Endometrium (tissue), 2 donors: ENCODE results near the gene LIMCH1.
"Not testable (repeated sequence)": the region's sequence is repeated elsewhere in the genome, so short reads cannot be mapped to it uniquely, and the experiment has no call there.

Experiments used
- FAIRE-seq: peaks from 2 replicates; lab custom pipeline; 2012; peaks lifted over from hg19 to GRCh38; lab: Jason Lieb, UNC
- donor health status: control.
- donor health status: control.

LIMCH1 gene

GRCh38 chr4:41645728-41646390 lies 107.9 kb downstream of the LIMCH1 start:
- FAIRE-seq = no peak

DNA sequence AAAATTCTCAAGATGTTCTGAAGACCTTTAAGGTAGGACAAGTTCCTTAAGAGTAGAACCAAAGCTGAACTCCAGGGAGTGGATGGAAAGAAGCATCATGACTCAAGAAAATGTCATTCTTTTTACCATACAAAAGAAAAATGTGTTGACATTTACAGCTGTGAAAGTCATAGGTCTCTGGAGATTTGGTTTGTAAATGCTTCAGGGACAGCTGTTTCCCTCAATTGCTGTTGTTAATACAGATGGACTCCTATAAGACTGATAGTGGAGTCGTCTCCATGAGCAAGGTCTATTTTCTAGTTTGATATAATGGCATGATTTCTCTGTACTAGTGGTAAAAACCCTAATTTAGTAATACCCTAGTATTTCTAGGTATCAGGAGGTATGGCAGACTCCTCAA lies 108.9 kb downstream of the LIMCH1 start:
- no peak for FAIRE-seq

DNA sequence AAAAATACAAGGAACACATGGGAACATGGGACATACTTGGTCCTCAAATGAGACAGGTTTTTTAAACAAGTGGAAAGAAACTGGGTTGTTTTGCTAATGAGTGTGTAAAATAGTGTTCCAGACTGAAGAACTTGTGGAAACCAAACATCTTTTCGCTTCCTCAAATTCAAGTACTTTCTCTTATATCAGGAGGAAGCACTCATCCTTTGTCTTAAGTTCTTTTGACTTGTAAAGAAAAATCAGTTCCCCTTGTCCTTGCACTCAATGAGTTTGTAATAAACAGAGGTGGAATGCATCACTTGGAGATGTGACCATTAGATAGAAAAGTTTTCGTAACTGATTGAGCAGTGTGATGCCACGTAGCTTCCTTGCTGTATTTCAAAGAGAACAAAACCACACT lies 109.4 kb downstream of the LIMCH1 start:
- no peak for FAIRE-seq

DNA sequence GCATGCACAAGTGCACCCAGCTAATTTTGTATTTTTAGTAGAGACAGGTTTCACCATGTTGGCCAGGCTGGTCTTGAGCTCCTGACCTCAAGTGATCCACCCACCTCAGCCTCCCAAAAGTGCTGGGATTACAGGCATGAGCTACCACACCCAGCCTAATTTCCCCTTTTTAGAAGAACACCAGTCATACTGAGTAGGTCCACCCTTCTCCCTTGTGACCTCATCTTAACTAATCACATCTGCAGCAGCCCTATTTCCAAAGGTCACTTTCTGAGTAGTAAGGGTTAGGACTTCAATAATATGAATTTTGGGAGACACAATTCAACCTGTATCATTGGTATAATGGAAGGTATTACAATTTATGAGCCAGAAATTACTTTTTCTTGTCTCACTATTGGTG lies 113.2 kb downstream of the LIMCH1 start:
- FAIRE-seq = not testable (repeated sequence)

- no peak for FAIRE-seq
Observed at GRCh38 chr4:41652971-41653370, 115.0 kb downstream of the LIMCH1 start.

DNA sequence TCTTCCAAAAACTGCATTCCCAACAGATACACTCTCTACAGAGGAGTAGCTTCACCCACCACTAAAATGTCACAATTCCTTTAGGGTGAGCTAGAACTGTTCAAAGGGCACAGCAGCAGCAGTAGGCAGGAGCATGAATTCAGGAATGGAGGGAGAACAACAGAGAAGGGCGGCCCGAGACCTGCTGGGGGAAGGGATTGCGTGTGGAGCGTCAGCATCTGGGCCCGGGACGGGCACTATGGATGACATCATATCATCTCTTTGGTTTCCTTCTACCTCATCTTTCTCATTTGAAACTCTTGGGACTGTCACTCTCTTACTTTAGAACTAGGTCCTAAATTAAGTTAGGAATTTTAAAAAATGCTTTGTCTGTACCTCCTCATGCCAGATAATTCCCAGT lies 115.6 kb downstream of the LIMCH1 start:
- no peak for FAIRE-seq

DNA sequence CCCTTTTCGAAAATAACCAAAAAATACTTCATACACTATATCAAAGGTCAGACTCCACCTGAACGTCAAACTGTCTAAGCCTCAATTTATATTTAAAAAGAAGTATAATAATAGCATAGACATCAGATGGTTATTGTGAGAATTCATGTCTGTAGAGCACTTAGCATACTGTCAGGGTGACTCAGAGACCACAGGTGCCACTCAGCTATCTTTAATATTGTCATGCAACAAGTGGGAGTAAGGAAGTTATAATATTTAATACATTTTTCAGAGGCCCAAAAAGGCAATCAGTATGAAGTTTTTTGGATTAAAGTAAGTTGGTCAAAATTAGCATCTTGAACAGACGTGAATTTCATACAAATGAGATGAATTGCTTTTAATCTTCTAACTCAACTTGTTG lies 117.2 kb downstream of the LIMCH1 start:
- FAIRE-seq = no peak

DNA sequence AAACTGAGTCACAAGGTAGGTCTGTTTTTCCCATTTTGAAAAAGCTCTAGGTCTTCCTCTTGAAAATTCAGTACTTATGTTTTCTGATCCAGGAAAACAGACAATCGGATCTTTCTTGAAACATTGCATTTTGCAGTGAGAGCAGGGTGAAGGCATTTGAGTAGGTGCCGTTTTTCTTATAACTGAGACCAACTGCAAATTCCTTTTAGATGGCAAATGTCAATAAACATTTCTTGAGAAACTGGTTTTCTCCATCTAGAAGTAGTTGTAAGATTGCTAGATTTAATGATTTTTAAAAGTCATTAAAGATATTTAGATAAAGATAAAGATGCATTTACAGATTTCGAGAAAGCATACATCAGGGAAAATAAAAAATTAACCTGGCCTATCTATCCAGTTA lies 118.1 kb downstream of the LIMCH1 start:
- no peak for FAIRE-seq

DNA sequence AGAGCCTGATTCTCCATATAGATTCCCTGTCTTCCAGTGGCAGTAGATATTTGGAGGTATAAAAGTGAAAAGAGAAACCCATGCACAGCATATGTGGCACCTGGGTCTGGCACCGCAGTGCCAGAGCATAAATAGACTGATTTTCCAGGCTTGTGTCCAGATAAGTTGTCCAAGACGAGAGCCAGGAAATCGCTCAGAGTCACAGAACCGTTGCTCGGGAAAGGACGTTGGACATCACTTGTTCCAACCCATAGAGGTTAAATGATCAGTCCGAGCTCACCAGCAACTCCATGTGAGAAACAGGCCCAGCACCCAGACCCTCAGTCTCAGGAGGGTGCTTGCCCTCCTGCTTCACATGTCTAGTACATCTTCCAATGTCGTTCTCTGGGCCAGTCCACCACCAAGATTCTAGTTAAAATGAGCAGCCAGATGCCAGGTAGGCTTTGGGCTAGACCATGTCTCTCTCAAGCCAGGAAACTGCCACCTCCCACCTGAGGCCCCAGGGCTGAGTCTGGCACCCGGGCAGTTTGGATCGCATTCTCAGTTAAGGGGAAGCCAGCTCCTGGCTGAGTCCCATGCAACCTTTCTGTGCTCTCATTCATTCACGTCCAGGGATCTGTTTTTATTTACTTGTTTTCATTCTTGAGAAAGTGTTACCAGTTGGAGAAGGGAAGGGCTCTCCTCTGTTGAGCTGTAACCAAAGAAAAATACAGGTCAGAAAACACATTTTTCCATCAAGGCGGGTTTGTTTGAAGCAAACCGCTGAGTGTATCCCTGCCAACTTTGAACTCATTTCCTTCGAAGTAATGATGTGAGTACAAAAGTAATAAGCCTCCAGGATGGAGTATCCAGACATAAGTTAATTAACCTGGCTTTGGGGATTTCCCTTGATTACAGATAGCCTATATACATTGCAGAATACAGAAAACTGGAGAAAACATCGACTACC lies 118.9 kb downstream of the LIMCH1 start:
- no peak for FAIRE-seq

DNA sequence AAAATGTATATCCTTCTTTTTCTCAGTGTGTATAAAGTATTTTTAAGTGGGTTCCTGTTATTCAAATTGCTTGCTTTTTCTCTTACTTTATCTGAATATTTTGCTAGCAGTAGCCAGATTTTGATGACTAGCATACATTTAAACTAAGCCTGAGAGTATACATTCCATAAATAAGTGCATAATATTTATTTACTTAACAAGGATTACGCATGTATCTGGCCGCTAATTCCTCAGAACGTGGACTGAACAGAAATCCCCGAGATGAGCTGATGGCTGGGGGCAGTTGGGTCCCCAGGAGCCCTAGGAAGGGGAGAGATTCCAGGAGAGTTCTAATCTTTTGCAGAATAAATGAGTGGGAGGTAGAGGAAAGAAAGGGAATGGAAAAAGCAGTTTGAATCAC lies 119.6 kb downstream of the LIMCH1 start:
- FAIRE-seq = no peak

GRCh38 chr4:41658163-41658562 lies 120.2 kb downstream of the LIMCH1 start:
- no peak for FAIRE-seq

GRCh38 chr4:41660352-41660751 lies 122.4 kb downstream of the LIMCH1 start:
- FAIRE-seq = no peak

DNA sequence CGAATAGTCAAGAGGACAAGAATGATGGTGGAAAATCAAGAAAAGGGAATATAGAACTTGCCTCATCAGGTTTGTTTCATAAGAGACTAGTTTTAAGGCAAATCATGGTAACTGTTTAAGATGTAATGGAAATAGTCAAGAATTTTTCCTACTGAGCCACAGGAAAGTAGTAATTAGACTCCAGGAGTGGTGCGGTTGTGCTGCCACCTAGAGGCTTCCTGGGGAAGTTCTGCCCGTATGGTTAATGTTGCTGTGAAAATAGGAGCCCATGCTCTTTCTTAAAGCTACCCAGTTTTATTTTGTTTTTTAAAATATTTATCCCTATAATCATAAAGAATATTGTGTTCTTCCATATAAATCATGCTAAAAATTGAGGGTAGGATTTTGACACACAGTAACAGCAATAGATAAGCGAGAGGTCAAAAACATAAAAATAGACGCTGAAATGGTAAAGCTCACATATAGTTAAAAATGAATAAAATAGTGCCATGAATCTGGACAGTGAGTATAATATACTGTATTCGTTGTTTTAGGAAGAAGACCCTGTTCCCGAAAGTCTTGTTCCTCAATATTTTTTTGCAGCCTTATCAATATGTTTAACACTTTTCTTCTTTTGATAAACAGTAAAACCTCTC lies 123.6 kb downstream of the LIMCH1 start:
- peak; percentile 92 for FAIRE-seq

- FAIRE-seq = no peak
Observed at GRCh38 chr4:41665636-41666207, 127.8 kb downstream of the LIMCH1 start.

GRCh38 chr4:41668024-41668423 lies 130.1 kb downstream of the LIMCH1 start:
- no peak for FAIRE-seq

DNA sequence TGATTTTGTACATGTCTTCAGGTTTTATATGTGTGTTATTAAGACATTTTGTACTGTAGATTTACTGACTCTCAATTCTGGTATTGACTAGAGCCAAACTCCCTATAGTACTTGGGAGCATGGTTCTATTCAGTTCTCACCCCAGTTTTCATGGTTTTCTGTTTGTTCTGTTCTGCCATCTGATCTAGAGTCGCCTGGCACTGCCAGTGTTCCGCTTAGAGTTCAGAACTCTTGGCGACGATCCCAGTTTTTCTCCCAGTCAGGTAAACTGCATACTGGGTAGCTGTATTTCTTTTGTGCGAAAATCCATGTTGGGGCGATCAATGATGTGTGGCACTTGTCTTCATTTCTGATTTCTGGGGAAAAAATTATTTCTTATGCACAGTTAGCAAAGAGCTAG lies 132.6 kb downstream of the LIMCH1 start:
- no peak for FAIRE-seq

DNA sequence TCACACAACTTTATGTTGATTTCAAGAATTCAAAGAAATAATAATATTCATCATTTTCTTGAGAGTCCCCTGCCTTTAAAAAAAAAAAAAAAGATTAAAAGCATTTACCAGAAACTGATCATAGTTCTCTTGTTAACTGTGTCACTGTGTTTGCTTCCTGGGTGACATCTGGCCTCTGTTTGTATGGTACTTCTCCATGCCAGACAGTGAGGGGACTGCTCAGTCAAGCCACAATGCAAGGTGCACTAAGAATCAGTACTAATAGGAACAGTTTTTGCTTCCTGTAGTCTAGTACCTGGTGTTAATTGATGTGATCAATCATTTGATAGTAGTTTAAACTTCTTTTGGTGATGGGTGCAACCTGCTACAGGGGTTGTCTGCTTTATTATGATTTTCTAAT lies 133.0 kb downstream of the LIMCH1 start:
- no peak for FAIRE-seq

DNA sequence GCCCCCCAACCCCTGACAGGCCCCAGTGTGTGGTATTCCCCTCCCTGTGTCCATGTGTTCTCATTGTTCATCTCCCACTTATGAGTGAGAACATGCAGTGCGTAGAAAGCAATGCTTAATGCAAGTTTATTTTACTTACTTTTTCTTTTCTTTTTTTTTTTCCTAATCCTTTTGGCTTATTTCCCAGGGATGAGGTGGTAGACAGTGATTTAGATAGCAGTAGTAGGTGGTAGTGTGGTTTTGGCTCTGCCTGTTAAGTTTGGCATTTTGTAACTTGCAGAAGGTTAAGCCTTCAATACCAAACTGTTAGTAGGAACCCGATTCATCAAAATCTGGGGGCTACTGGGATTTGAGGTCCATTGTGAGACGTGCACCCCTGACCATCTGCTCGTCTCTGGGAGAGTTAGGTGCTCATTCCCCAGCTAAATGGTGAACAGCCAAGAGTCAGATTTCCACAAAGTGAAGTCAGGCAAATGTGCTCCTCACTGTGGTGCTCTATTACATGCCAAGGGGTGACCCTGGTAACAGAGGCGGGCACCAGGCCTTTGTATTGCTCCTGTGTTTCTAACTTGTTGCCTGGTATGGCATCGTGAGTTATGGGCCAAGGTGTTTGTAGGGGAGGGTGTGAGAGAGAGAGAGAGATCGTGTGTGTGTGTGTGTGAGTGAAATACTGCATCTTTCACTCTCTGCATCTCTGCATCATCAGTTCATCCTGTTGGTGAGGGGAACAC lies 140.3 kb downstream of the LIMCH1 start:
- no peak for FAIRE-seq

- FAIRE-seq = no peak
Observed at GRCh38 chr4:41678951-41679350, 141.0 kb downstream of the LIMCH1 start.

DNA sequence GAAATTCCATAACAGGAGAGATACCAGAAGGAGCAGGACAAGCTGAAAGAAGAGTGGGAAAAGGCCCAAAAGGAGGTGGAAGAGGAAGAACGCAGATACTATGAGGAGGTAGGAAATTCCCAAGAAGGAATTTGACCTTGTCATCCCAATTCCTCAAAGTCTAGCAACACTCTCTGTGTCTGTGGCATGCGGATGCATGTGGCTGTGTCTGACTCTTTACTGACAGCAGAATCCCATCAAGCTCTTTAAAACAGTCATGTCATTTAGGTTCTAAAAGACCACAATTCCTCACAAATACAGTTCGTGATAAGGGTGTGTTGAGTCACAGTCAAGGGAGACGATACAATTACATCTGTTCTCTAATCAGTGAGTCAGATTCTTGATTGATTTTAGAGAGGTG lies 142.0 kb downstream of the LIMCH1 start:
- FAIRE-seq = no peak

- no peak for FAIRE-seq
Observed at GRCh38 chr4:41681054-41681453, 143.1 kb downstream of the LIMCH1 start.

GRCh38 chr4:41683326-41683725 lies 145.4 kb downstream of the LIMCH1 start:
- no peak for FAIRE-seq
